ENCODE data around the gene DSTYK.
"Not testable (repeated sequence)": the region's sequence is repeated elsewhere in the genome, so short reads cannot be mapped to it uniquely, and the experiment has no call there.

The DSTYK gene

GRCh38 chr1:205171369-205171768 is 40.1 kb downstream of the DSTYK start:
- DNase-seq = no peak

- DNase-seq = no peak
These were observed 40.8 kb downstream of the DSTYK start for GRCh38 chr1:205170532-205171269.

GRCh38 chr1:205169248-205169647 is 42.3 kb downstream of the DSTYK start:
- DNase-seq = no peak

GRCh38 chr1:205168291-205168690 is 43.2 kb downstream of the DSTYK start:
- DNase-seq = no peak

GRCh38 chr1:205162301-205162700 is 49.2 kb downstream of the DSTYK start:
- DNase-seq = no peak

- DNase-seq = no peak
These were observed 50.4 kb downstream of the DSTYK start for GRCh38 chr1:205161076-205161475.

- DNase-seq = no peak
These were observed 53.4 kb downstream of the DSTYK start for GRCh38 chr1:205158048-205158616.

- not testable (repeated sequence) for DNase-seq
These were observed 55.7 kb downstream of the DSTYK start for GRCh38 chr1:205155665-205156377.

GRCh38 chr1:205152505-205152904 is 59.0 kb downstream of the DSTYK start:
- DNase-seq = no peak

- no peak for DNase-seq
These were observed 60.7 kb downstream of the DSTYK start for GRCh38 chr1:205150651-205151428.

GRCh38 chr1:205147191-205147835 is 64.2 kb downstream of the DSTYK start:
- no peak for DNase-seq

- no peak for DNase-seq
These were observed 66.8 kb downstream of the DSTYK start for GRCh38 chr1:205144751-205145150.

GRCh38 chr1:205144046-205144720 is 67.3 kb downstream of the DSTYK start:
- DNase-seq = no peak

GRCh38 chr1:205142102-205142469 is 69.4 kb downstream of the DSTYK start:
- DNase-seq = no peak

GRCh38 chr1:205141236-205142101 is 70.0 kb downstream of the DSTYK start:
- peak; percentile 84 to 88 (median 86) for DNase-seq

GRCh38 chr1:205140113-205140512 is 71.4 kb downstream of the DSTYK start:
- no peak for DNase-seq

- DNase-seq = no peak
These were observed 73.6 kb downstream of the DSTYK start for GRCh38 chr1:205137901-205138300.

- no peak for DNase-seq
These were observed 78.2 kb downstream of the DSTYK start for GRCh38 chr1:205133287-205133686.

GRCh38 chr1:205129447-205130029 is 82.0 kb downstream of the DSTYK start:
- DNase-seq = no peak

- DNase-seq = peak; percentile 15 to 37 (median 34)
These were observed 83.5 kb downstream of the DSTYK start for GRCh38 chr1:205128050-205128449.

GRCh38 chr1:205127646-205128045 is 83.9 kb downstream of the DSTYK start:
- peak; percentile 25 to 33 (median 31) for DNase-seq

Measured in suppressor macrophage treated with lipopolysaccharide for 1 hour (primary cell).